ENCODE data around the gene GNAI2.

GRCh38 chr3:50266836-50267235, 30.8 kb downstream of the GNAI2 start:
- TF ChIP-seq CTCF (conservative IDR thresholded peaks at IDR 0.05; ENCODE audit: low read length) (no peak), EZH2phosphoT487 (IDR thresholded peaks at IDR 0.05; ENCODE audit: borderline replicate concordance) (no peak)
